Upper lobe of left lung (tissue), 6 donors: ENCODE results near the gene MCHR2. TPM values are rescaled to one million over a fixed set of nuclear protein-coding genes. Genes with fewer than 3 reads are reported as not detected.

ENCODE experiments used
- ATAC-seq, 2 donors: fragments of 200-7000 bp; cut with Tn5 transposase; one replicate each; pipeline ENCODE4 v1.9.1; 2022; ENCODE audit warnings: mild to moderate bottlenecking in 2 of 2, moderate library complexity in 2 of 2; ENCODE audit not compliant: low FRiP score in 2 of 2
- DNase-seq, 2 donors: peaks; one replicate each; pipeline ENCODE4 v3.0.0-alpha.2; 2019 to 2020
- H3K27ac ChIP-seq, 4 donors: fragments of 200-600 bp; sonication (generic); one replicate each; pipeline ENCODE4 v1.5.1; 2016 to 2019
- H3K27me3 ChIP-seq, 4 donors: fragments of 200-600 bp; sonication (generic); one replicate each; pipeline ENCODE4 v1.5.1; 2017 to 2019
- H3K36me3 ChIP-seq, 4 donors: fragments of 200-600 bp; sonication (generic); one replicate each; pipeline ENCODE4 v1.5.1; 2016 to 2019
- H3K4me1 ChIP-seq, 4 donors: fragments of 200-600 bp; sonication (generic); one replicate each; pipeline ENCODE4 v1.5.1; 2018 to 2019
- H3K4me3 ChIP-seq, 4 donors: fragments of 200-600 bp; sonication (generic); one replicate each; pipeline ENCODE4 v1.5.1; 2017 to 2019; ENCODE audit warnings: mild to moderate bottlenecking in 2 of 4, moderate library complexity in 1 of 4
- H3K9me3 ChIP-seq, 4 donors: fragments of 200-600 bp; sonication (generic); one replicate each; pipeline ENCODE4 v1.5.1; 2018 to 2019
- EP300 ChIP-seq, 4 donors: sonication (generic); formaldehyde crosslinking; IDR thresholded peaks; one replicate each; pipeline ENCODE4 v1.5.1; 2017; ENCODE audit warnings: antibody characterized with exemption in 4 of 4, control low read depth in 2 of 4
- POLR2A ChIP-seq, 4 donors: fragments of 450-650 bp; IDR thresholded peaks; one replicate each; pipeline ENCODE4 v1.5.1; 2016 to 2017; ENCODE audit warnings: antibody characterized with exemption in 4 of 4, mild to moderate bottlenecking in 2 of 4
- POLR2AphosphoS5 ChIP-seq, 2 donors: sonication (generic); formaldehyde crosslinking; IDR thresholded peaks; one replicate each; pipeline ENCODE4 v1.5.1; 2017; ENCODE audit warnings: antibody characterized with exemption in 2 of 2
- WGBS, 2 donors: methylation state at CpG; one replicate each; pipeline ENCODE4 v1.1.5; 2017 to 2018; 5-methylcytosine and 5-hydroxymethylcytosine counted together
- total RNA-seq, 6 donors: library from RNA; depleted of rRNA in 4 of 6; stranded (reverse); fragments of >200 nt in 4 of 6; gene quantifications; one replicate each; pipeline versions ENCODE4 v1.1.0 to v1.2.1, GENCODE V29; 2016 to 2021
- TF ChIP-seq, protein P1 (sequence below), 6 experiments: fragments of 450-650 bp in 4 of 6; fragments of 200-600 bp in 2 of 6; sonication (generic) in 2 of 6; IDR thresholded peaks; one replicate each; pipeline ENCODE4 v1.5.1; 2016 to 2019; ENCODE audit warnings: antibody characterized with exemption in 6 of 6
- donor health status: DM: no; HTN: no; CAD: no; lungs with moderate emphysema.
- donor health status: DM: no; HTN: yes; CAD: no; lungs with severe emphysema.

MCHR2 gene
- total RNA-seq, 6 donors from 2014 or later = not detected

DNA sequence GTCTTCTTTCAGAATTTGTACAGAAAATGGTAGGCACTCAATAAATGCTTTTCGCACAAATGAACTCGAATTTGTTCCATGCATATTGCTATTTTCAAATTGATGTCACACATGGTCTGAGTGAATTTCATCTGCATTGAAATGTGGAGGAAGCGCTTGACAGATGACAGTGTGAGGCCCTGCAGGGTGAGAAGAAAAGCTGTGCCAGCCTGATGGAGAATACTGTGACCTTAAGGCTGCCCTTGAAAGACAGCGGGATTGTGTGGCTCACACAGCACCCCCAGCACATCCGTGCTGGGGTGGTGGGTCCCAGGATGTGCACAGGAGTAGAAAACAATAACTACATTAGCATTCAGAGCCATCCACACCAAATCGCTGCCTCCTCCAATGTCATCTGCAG lies 14.8 kb upstream of the MCHR2 start:
- no peak for TF ChIP-seq EP300 (IDR thresholded peaks at IDR 0.05)
- TF ChIP-seq, protein P1, sequence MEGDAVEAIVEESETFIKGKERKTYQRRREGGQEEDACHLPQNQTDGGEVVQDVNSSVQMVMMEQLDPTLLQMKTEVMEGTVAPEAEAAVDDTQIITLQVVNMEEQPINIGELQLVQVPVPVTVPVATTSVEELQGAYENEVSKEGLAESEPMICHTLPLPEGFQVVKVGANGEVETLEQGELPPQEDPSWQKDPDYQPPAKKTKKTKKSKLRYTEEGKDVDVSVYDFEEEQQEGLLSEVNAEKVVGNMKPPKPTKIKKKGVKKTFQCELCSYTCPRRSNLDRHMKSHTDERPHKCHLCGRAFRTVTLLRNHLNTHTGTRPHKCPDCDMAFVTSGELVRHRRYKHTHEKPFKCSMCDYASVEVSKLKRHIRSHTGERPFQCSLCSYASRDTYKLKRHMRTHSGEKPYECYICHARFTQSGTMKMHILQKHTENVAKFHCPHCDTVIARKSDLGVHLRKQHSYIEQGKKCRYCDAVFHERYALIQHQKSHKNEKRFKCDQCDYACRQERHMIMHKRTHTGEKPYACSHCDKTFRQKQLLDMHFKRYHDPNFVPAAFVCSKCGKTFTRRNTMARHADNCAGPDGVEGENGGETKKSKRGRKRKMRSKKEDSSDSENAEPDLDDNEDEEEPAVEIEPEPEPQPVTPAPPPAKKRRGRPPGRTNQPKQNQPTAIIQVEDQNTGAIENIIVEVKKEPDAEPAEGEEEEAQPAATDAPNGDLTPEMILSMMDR (IDR thresholded peaks at IDR 0.05) = no peak
- TF ChIP-seq POLR2AphosphoS5 (IDR thresholded peaks at IDR 0.05) = no peak
- no peak for TF ChIP-seq POLR2A (IDR thresholded peaks at IDR 0.05)
- Histone ChIP-seq H3K9me3 (no peaks in the 10 kb centered on the region), H3K36me3 (no peaks in the 10 kb centered on the region), H3K27me3 (no peaks in the 10 kb centered on the region), H3K4me3 (no peak overlapping the region), H3K27ac (no peak overlapping the region), H3K4me1 (no peaks in the 10 kb centered on the region)
- DNase-seq (no peak), ATAC-seq (no peak)
- WGBS, 2 donors = 81 to 85% methylated on average over 6 of the region's 6 CpGs

DNA sequence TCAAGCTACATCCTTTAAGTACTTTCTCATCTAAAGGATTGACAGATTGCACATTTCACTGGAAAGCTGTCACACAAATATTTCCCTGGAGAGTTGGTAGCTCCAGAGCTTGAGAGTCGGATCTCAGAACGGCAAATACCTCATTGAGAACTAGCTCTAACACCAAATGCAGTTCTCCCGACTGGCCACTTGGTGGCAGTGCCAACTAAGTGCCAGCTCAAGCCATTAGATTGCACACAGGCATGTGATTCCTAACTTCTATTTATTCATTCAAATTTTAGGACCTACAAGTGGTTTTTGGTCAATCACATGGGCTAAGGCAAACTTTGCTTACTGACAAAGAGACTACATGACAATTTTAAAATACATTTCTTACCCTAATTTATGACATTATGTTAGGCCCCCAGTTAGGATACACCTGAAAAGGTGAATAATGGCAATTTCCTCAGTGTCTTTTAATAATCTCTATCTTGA lies 7.9 kb upstream of the MCHR2 start:
- Histone ChIP-seq H3K9me3 (no peaks in the 10 kb centered on the region), H3K27me3 (no peaks in the 10 kb centered on the region), H3K4me1 (no peaks in the 10 kb centered on the region), H3K4me3 (no peak overlapping the region), H3K36me3 (no peaks in the 10 kb centered on the region), H3K27ac (no peak overlapping the region)
- TF ChIP-seq POLR2A (IDR thresholded peaks at IDR 0.05) (no peak), POLR2AphosphoS5 (IDR thresholded peaks at IDR 0.05) (no peak), EP300 (IDR thresholded peaks at IDR 0.05) (no peak)
- TF ChIP-seq, protein P1 (IDR thresholded peaks at IDR 0.05) = peak; percentile 56 to 87 (median 69)
- DNase-seq (peak in 1 of 2 donors; percentile 60), ATAC-seq (peak; percentile 84 to 85)
- 0 to 5% methylated on average over 1 to 3 of the region's 3 CpGs for WGBS, 2 donors

DNA sequence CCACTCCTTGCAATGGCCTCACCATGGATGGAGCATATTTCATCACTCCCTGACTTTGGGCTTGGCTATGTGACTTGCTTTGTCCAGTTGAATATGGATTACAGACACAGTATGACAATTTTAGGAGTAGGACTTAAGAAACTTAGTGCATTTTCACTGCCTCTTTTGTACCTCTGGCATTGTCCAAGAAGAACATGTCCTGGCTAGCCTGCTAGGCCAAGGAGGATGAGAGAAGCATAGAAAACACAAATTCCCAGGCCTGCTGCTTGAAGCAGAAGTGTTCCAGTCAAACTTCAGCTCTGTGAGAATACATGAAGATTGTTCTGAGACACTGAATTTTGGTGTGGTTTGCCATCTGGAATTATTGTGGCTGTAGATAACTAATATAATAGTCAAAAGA lies 3.1 kb upstream of the MCHR2 start:
- no peaks in the 10 kb centered on the region for H3K36me3 ChIP-seq

DNA sequence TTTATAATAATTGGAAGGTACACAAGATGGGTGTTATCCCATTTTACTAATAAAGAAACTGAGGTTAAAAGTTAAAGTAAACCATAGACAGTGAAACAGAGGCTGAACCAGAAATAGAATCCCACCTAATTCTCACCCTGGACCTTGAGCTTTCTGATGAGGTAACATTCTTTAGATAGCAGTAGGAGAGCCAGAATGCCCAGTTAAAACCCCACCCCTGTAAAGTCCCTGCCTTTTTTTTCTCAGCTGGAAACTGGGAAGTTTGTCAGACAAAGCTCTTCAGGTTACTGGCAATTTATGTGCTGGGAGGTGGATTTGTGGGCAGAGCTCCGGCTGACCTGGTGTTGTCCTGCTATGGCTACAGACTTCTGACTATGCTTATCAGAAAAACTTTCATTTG lies 1.9 kb upstream of the MCHR2 start:
- no peaks in the 10 kb centered on the region for H3K9me3 ChIP-seq
- ATAC-seq = no peak
- no peaks in the 10 kb centered on the region for H3K36me3 ChIP-seq
- no peak overlapping the region for H3K27ac ChIP-seq
- H3K4me3 ChIP-seq = no peak overlapping the region
- H3K27me3 ChIP-seq = peaks cover 0 to 9% (median 3%) of the 10 kb centered on the region in 4 donors
- no peak for DNase-seq
- peaks cover 0 to 10% (median 0%) of the 10 kb centered on the region in 4 donors for H3K4me1 ChIP-seq
- TF ChIP-seq EP300 (IDR thresholded peaks at IDR 0.05) = no peak
- TF ChIP-seq POLR2AphosphoS5 (IDR thresholded peaks at IDR 0.05) = no peak
- TF ChIP-seq, protein P1 (IDR thresholded peaks at IDR 0.05) = no peak
- no peak for TF ChIP-seq POLR2A (IDR thresholded peaks at IDR 0.05)
- 69 to 100% methylated on average over 1 of the region's 1 CpG for WGBS, 2 donors

More for the DNA sequence above, 3.1 kb upstream of the MCHR2 start:
- no peak for TF ChIP-seq EP300 (IDR thresholded peaks at IDR 0.05)
- TF ChIP-seq POLR2A (IDR thresholded peaks at IDR 0.05) = no peak
- TF ChIP-seq, protein P1 (IDR thresholded peaks at IDR 0.05) = no peak
- Histone ChIP-seq H3K9me3 (no peaks in the 10 kb centered on the region), H3K27ac (no peak overlapping the region), H3K27me3 (peaks cover 0 to 9% (median 3%) of the 10 kb centered on the region in 4 donors), H3K4me1 (peaks cover 0 to 10% (median 0%) of the 10 kb centered on the region in 4 donors), H3K4me3 (no peak overlapping the region)
- DNase-seq (no peak), ATAC-seq (no peak)

DNA sequence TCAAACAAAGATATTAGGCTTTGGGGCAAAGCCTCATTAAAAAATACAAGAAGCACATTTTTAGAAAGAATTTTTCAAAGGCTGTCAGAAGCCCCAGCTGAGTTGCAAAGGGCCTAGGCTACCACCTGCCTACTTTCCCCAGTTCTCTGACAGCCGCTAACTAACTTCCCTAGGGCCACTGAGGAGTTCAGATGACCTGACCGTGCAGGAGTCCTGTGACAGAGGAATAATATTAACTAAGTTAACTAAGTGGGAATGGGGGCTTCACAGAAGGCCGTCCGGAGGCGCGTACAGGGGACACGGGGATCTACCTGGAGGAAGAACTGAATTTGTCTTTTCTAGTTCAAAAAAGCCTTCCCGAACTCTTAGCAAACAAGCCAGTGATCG lies 884 bp downstream of the MCHR2 start:
- DNase-seq (no peak), ATAC-seq (no peak)
- H3K4me1 ChIP-seq = peaks cover 0 to 10% (median 0%) of the 10 kb centered on the region in 4 donors
- peak overlapping the region in 2 of 4 donors; percentile 24 to 29 for H3K4me3 ChIP-seq
- no peaks in the 10 kb centered on the region for H3K9me3 ChIP-seq
- peaks cover 0 to 9% (median 3%) of the 10 kb centered on the region in 4 donors for H3K27me3 ChIP-seq
- 27 to 39% methylated on average over 9 of the region's 9 CpGs for WGBS, 2 donors
- no peak overlapping the region for H3K27ac ChIP-seq
- TF ChIP-seq POLR2A (IDR thresholded peaks at IDR 0.05) (no peak), EP300 (IDR thresholded peaks at IDR 0.05) (no peak), POLR2AphosphoS5 (IDR thresholded peaks at IDR 0.05) (no peak)
- TF ChIP-seq, protein P1 (IDR thresholded peaks at IDR 0.05) = no peak
- no peaks in the 10 kb centered on the region for H3K36me3 ChIP-seq
